Activated T-cell treated with anti-CD3 and anti-CD28 coated beads, Interleukin-2, amount 50 U/mL, for 1 hour (primary cell): ENCODE data around the gene DECR2.
"Not testable (repeated sequence)": the region's sequence is repeated elsewhere in the genome, so short reads cannot be mapped to it uniquely, and the experiment has no call there.

Source experiments
- DNase-seq: peaks from one replicate; pipeline ENCODE4 v3.0.0-alpha.2; 2020

Gene DECR2, protein sequence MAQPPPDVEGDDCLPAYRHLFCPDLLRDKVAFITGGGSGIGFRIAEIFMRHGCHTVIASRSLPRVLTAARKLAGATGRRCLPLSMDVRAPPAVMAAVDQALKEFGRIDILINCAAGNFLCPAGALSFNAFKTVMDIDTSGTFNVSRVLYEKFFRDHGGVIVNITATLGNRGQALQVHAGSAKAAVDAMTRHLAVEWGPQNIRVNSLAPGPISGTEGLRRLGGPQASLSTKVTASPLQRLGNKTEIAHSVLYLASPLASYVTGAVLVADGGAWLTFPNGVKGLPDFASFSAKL

DNA sequence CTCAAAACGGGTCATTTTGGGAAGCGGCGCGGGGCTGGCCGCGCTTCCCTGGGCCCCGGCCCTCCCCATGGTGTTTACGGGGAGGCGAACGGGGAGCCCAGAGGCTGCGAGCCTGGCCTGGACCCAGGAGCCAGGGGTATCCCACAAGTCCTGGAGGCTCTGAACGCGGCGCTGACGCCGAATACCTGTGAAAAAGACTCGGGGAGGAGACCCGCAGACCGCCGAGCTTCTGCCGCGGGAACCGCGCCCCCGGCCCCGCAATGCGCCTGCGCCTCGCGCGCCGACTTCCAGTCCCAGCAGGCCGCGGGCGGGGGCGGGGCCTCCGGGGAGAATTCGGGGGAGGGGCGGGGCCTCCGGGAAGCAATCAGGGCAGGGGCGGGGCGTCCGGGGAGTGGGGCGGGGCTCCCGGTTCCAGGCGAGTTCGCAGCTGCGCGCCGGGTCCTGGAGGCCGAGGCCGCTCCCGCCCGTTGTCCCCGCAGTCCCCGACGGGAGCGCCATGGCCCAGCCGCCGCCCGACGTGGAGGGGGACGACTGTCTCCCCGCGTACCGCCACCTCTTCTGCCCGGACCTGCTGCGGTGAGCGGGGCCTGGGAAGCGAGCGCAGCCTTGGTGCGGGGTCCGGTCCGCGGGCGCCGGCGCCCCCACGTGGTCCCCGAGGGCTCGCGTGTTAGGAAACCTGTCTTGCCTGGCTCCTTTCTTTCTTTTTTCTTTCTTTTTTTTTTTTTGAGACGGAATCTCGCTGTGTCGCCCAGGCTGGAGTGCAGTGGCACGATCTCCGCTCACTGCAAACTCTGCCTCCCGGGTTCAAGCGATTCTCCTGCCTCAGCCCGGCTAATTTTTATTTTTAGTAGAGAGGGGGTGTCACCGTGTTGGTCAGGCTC, at the start of gene DECR2:
DECR2 (plus strand) TSS at position 418 of the 881 bp plus-strand sequence; CDS start at position 497, 79 bp downstream.
- DNase-seq: peak; percentile 99

DNA sequence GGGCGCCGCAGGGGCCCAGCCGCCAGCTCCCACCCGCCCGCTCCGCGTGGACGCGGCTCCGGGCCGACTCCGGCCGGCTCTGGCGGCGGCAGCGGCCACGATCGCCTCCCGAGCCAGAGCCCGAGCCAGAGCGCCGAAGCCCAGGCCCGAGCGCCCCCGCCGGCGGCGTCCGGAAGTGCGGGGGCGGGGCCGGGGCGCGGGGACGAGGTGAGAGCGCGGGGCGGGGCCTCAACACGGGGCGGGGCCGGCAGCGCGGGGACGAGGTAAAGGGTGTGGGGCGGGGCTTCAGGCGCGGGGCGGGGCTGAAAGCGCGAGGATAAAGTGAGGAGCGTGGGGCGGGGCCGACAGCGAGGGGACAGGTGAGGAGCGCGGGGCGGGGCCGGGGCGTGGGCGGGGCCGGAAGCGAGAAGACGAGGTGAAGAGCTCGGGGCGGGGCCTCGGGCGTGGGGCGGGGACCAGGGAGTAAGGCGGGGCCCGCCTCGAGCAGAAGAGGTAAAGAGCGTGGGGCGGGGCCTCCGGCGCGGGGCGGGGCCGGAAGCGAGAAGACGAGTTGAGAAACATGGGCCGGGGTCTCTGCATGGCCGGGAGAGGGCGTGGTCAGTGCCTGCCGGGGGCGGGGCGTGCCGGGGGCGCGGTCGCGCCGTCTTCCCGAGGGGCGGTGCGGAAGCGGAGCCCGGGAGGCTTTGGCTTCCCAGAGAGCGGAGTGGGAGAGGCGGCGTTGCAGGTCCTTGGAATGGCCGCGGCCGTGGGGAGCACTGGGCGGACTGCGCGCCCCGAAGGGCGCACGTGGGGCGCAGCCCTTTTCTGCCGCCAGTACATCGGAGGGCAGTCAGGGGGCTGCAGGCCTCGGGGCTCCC, 48.9 kb upstream of the DECR2 start, which contains the start of gene AXIN1:
AXIN1 (minus strand) TSS at position 177 of the 857 bp plus-strand sequence. CDS start 5,698 bp downstream, outside the sequence.
- peak; percentile 100 for DNase-seq

DNA sequence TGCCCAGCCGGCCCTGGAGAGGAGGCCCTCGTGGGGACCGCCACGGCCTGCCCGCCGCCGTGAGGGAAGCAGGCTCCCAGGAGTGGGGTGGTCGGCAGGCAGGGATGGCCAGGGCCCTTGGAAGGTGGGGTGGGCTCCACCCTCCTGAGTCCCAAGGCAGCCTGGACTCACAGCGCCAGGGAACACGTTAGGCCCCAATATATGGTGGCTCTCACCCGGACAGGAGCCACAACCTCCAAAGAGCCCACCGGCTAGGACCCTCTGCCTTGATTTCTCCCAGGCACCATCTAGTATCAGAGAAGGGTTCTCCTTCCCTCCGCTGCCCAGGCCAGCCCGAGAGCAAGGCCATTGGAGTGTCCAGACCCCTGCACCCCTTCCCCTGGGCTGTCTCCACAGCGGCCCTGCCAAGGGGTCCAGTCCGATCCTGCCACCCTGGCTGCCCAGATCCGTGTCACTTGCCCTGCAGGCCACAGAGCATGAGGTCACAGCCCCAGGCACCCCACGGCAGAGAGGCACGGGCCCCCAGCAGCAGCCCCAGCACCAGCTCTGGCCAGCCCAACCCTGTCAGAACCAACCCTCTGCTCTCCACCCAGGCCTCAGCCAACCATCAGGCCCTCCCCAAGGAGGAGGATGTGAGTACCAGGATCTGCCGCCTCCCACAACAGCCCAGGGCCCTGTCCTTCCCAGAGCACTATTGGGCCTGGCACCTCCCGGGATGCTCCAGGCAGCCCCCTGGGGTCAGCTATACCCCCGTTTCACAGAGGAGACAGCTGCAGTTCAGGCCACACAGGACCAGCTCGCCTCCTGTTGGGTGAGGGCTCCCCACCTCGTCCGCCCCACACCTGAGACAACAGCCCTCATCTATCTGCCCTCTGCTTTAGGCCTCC, 48.0 kb upstream of the DECR2 start:
- DNase-seq: peak; percentile 34

DNA sequence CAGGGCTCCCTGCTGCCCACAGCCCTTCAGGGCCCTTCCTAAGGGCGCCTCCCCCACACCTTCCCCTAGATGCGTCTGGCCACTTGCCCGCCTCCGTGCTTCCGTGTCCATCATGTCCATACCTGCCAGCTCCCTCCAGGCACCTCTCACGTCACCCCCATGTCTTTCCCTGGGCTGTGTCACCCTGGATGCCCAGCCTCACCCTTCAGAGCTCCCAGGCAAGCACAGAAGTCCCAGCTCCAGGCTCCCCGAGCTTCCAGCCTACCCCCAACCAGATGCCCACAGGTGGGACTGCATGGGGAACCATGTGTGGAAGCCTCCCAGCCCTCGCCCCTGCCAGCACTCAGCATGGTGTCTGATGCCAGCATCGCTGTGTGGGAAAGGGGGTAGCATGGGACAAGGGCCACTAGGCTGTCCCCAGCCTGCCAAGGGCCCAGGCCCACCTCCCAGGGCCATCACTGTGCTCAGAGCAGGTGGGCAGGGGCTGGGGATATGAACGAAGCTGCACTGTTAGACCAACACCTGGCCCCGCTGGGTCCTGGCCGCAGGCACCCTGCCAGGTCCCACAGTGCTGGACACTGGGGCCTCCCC, 47.3 kb upstream of the DECR2 start:
- no peak for DNase-seq

DNA sequence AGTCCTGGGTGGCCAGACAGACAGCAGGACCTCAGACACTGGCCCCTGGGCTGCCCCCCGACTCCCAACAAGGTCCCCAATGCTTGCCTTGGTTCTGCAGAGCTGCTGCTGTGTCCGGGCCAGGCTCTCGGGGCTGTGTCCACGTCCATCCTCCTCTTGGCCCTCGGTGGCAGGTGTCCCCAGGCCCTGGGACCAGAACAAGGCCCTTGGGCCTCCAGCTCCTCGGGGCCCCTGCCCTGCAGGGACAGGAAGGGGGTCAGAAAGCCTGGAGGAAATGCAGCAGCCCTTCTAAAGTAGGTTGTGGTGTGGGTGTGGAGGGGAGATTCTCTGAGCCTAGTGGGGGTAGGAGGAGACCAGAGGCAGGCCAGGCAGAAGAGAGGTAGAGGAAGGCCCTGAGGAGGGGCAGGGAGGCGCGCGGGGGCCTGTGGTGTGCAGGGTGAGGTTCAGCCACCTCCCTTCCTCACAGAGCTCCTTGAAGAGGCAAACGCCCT, 46.7 kb upstream of the DECR2 start:
- DNase-seq: no peak

DNA sequence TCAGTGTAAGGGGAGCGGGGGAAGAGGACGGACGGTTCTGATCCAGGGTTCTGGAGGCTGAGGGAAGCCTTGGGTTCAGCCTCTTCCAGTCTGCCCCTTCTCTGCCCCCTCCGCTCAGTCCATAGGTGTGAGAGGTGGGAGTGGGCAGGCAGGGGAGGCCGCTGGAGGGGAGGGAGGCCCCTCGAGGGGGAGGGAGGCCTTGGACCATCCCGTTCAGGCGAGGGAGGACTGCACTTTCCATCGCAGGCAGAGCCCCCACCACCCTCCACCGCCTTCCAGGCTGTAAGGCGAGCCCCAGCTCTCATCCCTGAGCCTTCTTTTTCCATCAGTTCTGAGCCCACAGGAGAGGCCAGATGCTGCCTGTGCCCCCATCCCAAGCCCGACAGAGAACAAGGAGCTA, 44.9 kb upstream of the DECR2 start:
- no peak for DNase-seq

DNA sequence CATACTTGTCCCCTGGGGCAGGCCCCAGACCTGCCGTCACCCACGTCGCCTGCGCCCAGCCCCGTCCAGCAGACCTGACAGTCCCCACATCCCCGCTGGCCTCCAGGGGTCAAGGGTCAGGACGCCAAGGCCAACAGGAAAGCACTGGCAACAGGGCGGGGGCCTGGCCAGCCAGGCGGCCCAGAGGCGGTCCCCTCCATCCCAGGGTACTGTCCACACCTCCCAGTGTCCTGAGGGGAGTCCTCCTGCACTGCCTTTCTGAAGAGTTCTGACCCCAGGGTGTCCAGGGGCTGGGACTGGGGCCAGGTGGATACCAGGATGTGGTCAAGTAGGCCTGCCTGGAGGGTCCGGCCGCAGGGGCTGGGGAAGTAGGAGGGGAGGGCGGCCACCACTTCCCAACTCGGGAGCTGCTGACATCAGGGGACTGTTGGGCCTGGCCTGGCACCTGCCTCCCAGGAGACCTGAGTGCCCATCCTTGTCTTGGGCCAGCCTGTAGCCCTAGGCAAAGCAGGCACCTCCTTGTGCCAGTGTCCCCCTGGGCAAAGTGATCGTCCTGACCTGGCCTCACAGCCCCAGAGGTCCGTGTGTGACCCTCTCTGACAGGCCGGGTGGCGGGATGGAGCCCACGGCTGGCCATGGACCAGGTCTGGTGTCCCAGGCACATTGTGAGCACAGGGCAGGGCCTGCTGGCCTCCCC, 42.5 kb upstream of the DECR2 start:
- no peak for DNase-seq

DNA sequence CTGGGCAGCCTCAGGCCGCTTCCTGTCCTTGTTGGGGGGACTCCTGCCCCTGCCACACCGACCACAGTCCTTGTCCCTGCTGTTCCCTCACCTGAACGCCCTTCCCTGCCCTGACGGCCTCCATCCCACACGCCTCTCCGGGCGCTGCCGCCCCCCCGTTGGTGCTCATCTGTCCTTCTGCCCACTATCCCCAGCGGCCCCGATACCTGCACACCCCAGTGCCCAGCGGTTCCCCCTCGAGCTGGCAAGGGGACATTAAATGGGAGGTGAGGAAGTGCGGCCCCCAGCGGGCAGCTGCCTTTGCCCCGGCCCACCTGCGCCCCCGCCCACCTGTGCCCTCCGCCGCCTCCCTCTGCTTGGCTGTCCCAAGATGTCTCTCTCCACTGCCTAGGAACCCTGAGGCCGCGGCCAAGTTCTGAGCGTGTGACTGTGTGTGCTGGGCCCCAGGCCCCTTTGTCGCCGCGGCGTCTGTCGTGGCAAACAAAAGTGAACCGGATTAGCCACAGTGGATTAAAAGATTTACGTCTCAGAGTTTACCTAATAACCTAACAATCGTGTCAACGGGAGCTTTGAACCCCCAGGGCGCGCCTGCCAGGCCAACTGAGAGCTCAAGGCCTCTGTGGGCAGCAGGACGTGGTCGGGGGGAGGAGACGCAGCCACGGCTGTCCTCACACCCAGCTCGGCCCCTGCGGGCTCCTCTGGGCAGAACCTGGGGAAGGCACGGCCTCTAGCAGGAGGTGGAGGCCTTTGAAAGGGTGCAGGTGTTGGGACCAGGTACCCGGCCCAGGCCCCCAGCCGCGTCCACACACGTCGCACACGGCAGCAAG, 41.6 kb upstream of the DECR2 start:
- no peak for DNase-seq

DNA sequence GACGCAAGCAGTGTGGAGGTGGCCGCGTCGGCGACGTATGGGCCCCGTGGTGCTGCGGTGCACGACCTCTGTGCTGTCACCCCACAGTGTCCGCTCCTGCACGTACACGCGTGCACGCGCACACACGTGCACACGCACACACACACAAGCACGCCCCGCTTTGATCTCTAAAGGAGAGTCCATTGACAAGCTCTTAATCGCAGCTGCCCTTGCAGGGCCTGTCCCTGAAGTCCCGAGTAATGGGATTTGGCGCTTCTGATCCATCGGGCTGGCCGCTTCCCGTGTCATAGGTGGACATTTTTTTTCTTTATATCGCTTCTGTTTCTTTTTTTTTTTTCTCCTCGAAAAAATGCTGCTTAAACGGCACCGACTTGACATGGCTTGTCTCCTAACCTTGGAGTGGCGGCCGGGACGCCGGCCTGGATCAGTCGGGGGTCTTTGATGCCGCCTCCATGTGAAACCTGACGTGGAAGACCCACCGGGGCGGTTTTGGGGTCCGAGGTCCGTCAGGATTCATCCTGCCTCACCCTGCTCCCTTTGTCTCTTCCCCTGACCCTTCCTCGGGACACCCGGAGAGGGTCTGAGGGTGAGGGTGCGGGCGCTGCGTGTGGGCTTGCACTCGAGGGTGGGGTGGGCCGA, 40.9 kb upstream of the DECR2 start:
- DNase-seq: no peak

DNA sequence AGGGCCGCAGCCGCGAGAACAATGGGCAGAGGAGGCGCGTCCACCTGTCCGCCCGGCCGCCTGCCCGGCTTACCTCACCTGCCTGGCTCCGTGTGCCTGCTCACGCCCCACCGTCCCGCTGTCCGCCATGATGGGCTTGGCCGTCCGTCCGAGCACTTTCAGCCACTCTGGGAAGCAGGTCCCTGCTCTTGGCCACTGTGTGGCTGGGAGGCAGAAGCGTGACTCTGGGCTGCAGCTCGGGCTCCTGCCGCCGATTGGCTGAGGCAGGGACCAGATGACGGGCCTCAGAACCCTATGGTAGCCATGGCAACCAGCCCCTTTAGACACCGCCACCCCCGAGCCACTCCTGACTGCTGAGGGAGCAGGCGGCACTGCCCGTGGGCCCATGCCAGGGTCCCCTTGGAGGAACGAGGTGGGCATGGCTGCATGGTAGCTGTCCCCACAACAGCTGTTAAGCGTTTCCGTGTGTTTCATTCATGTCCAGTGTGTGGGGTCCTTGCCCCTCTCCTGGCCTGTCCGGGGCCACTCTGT, 40.3 kb upstream of the DECR2 start:
- DNase-seq: no peak

DNA sequence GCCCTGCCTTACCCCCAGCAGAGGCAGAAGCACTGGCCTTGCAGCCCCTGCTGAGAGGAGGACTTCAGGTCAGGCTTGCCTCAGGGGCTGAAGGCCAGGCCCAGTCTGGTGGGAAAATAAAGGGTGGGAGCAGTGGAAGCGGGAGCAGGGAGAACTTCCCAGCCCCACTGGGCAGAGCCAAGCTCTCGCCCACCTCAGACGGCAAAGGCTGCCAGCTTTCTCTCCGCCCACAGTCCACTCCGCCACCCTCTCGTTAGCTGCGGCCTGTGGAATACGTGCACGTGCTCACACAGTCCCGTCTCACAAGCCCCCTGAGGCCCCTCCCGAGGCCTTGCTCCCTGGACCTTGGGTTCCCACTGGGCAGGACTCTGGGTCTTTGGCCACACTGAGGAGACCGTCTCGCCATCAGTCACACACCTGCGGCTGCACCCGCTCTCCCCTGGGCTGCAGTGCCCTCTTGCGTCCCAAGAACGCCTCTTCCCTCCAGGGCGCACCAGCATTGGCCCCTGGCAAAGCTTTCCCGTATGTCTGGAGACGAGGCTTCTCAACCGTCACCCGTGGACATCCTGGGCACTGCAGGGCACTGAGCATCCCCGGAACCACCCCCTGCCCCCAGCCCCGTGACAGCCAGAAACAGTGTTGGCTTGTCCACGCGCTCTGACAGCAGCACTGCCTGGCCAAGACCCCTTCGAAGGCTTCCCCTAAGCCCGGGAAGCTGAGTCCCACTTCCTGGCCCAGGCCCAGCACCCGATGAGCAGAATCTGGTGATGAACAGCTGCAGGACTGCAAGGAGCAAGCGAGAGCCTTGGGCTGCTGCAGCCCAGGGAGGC, 39.6 kb upstream of the DECR2 start:
- peak; percentile 78 for DNase-seq

DNA sequence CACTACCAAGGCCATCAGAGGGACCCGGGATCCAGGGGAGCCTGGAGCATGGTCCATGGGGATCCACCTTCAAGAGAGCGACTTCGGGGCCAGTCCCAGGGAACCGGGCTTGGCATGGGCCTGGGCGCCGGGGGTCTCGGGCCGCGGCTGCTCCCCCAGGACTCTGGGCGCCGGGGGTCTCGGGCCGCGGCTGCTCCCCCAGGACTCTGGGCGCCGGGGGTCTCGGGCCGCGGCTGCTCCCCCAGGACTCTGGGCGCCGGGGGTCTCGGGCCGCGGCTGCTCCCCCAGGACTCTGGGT, 39.0 kb upstream of the DECR2 start:
- DNase-seq: not testable (repeated sequence)

DNA sequence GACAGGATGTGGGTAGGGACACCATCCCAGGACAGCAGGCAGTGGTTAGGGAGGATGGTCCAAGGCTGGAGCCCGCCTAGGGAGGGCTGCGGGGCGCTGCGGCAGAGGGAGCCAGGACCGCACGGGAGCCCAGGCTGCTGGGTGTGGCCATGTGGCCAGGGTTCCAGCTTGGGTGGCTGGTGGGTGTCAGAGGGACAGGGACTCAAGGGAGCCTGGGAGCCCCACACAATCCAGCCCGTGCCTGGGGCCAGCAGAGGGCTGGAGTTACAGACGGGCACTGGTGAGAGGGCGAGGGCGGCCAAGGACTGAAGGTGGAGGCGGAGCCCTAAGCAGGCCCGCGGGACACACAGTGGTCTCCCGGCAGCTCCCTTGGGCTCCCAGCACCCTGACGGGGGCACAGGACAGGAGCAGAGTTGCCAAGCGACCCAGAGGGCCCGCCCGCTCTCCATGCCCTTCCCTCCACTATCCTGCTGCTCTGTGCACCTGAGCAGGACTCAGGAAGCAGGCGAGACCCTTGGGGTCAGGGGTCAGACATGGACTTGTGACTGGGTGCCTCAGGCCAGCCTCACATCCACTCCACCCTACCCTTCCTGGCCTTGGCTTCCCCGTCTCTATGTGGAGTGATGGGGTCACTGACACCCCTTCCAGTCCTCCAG, 38.4 kb upstream of the DECR2 start:
- DNase-seq: no peak

DNA sequence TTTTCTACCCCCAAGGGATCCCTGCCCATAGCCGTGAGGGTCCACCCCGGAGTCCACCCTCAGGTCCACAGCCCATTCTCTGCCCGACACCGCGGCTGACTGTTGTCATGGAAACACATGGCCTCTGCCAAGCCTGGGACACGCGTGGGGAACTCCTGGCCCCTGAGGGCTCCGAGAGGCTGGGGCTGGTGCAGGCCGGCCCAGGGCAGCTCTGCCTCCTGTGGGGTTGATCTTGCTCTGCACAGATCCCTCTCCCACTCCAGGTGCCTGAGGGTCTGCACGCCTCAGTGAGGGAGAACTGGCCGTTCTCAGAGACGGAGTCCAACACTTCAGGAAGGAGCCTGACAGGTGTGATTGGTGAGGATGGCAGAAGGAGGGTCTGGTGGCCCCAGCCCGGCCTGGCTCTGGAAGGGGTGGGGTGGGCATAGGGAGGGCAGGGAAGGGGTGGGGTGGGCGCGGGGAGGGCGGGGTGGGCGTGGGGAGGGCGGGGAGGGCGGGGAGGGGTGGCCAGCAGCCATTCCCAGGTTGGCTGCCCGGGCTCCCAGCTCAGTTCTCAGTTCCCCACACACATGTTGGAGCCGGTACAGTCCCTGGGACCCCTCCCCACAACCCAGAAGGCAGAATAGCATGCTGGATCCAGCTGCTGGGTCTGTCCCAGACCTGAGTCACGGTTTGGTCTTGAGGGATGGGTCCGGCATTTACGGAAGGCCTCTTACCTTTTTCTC, 37.8 kb upstream of the DECR2 start:
- no peak for DNase-seq

DNA sequence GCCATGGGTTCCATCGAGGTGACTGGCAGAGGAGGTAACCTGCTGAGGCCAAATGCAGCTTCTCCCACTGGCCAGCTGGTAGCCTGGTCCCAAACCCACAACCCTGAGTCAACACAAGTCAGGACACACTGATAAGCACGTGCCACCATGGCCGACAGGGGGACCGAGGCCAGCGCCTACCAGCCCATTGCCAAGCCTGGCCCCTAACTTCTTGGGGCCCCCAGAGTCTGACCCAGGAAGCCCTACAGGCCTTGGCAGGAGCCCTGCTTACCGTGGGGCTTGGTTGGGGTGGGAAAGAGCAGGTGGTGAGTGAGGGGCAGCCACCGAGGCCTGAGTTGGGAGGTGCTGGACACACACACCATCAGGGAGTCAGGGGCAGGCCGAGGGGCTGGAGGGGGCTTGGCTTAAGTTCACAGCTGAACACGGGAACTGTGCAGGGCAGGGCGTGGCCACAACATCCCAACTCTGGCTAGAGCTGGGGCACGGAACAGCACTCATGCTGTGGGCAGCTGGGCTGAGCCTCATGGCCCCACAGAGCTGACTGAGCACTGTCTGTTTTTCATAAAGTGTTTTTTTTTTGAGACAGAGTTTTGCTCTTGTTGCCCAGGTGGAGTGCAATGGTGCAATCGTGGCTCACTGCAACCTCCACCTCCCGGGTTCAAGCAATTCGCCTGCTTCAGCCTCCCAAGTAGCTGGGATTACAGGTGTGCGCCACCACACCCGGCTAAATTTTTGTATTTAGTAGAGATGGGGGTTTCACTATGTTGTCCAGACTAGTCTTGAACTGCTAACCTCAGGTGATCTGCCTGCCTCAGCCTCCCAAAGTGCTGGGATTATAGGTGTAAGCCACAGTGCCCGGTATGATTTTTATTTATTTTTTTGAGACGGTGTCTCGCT, 36.8 kb upstream of the DECR2 start:
- no peak for DNase-seq

DNA sequence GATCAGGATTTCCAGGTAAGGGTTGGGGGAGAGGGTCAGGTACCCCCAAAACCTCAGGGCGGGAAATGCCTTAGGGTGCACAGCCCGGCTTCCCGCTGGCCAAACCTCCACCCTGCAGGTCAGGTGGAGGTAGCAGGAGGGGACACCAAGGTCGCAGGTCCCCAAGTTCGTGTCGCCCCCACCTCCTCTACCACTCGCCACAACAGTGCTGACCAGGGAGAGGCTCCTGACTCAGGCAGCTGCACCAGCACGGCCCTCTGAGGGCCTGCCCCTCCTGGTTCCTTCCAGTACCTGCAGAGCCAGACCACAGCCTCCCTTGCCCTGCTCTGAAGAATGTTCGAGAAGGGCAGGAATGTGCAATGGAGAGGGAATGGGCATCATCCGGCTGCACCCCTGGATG, 35.2 kb upstream of the DECR2 start:
- no peak for DNase-seq
